IPS-15b (cell line): ENCODE data around the gene PJA1.
A peak's percentile ranks its signal among the peaks of the same experiment; 100 is the strongest.

ENCODE experiments used
- H3K27me3 ChIP-seq: one replicate; pipeline ENCODE4 v1.6.1; 2013; ENCODE audit warnings: low read length; ENCODE audit not compliant: control insufficient read depth, insufficient read depth
- H3K36me3 ChIP-seq: one replicate; pipeline ENCODE4 v1.6.1; 2013; ENCODE audit warnings: low read length; ENCODE audit not compliant: control insufficient read depth, insufficient read depth
- H3K4me1 ChIP-seq: one replicate; pipeline ENCODE4 v1.6.1; 2013; ENCODE audit warnings: mild to moderate bottlenecking, low read length; ENCODE audit not compliant: control insufficient read depth, insufficient read depth
- H3K4me3 ChIP-seq: one replicate; pipeline ENCODE4 v1.5.1; 2013; ENCODE audit warnings: low read depth, low read length
- H3K9ac ChIP-seq: one replicate; pipeline ENCODE4 v1.6.1; 2013; ENCODE audit warnings: low read depth, mild to moderate bottlenecking, low read length
- H3K9me3 ChIP-seq: one replicate; pipeline ENCODE4 v1.6.1; 2013; ENCODE audit warnings: mild to moderate bottlenecking, low read length; ENCODE audit not compliant: control insufficient read depth, insufficient read depth

The PJA1 gene

DNA sequence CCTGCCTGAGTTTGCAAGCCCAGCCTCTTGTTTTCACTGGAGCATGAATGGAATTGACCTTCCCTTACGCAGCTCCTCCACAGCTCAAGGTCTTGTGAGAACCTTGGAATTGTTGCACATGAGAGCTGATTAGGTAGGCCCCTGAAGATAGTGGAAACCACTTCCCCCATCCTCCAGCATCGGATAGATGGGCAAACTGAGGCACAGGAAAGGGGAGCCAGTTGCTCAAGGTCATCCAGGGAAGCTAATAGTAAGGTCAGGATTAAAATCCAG lies 27.2 kb downstream of the PJA1 start:
- no peak overlapping the region for H3K9ac ChIP-seq
- no peaks in the 10 kb centered on the region for H3K36me3 ChIP-seq

DNA sequence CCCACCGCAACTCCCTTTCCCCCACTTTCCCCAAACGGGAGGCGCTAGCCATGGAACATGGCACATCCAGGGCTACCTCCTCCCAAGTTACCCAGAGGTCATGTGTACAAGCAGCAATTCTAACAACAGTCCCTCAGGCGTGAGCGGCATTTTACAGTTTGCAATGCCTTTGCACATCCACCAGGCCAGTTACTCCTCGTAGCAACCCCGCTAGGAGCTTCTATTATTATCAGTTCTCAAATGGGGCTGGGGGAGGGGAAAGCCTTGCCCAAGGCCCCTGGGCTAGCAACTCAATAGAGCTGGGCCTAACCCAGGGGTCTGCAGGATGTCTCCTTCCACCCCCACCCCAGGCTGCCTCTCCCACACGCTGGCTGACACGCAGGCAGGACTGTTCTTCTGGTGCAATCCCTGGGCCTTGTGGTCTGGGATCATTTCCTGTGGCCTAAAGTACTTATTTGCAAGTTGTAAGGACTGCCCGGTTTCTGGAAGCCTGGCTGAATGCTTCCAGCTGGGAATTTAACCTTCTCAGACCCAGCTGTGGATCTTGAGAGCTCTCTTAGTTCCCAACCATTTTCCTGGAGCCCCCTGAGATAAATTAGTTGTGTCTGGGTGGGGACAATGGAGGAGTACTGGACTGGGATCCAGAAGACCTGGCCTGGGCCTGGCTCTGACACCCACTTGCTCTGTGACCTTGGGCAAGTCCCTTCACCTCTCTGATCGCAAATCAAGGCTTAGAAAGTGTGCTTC lies 27.7 kb downstream of the PJA1 start:
- no peaks in the 10 kb centered on the region for H3K36me3 ChIP-seq
- H3K27me3 ChIP-seq, result no peaks in the 10 kb centered on the region
- H3K4me1 ChIP-seq, result peaks cover 9% of the 10 kb centered on the region
- no peak overlapping the region for H3K4me3 ChIP-seq
- H3K9me3 ChIP-seq, result peaks cover 3% of the 10 kb centered on the region
- no peak overlapping the region for H3K9ac ChIP-seq

More for the DNA sequence above, 27.2 kb downstream of the PJA1 start:
- H3K4me1 ChIP-seq, result peaks cover 9% of the 10 kb centered on the region
- H3K4me3 ChIP-seq, result no peak overlapping the region
- H3K27me3 ChIP-seq, result no peaks in the 10 kb centered on the region
- H3K9me3 ChIP-seq, result peaks cover 3% of the 10 kb centered on the region

DNA sequence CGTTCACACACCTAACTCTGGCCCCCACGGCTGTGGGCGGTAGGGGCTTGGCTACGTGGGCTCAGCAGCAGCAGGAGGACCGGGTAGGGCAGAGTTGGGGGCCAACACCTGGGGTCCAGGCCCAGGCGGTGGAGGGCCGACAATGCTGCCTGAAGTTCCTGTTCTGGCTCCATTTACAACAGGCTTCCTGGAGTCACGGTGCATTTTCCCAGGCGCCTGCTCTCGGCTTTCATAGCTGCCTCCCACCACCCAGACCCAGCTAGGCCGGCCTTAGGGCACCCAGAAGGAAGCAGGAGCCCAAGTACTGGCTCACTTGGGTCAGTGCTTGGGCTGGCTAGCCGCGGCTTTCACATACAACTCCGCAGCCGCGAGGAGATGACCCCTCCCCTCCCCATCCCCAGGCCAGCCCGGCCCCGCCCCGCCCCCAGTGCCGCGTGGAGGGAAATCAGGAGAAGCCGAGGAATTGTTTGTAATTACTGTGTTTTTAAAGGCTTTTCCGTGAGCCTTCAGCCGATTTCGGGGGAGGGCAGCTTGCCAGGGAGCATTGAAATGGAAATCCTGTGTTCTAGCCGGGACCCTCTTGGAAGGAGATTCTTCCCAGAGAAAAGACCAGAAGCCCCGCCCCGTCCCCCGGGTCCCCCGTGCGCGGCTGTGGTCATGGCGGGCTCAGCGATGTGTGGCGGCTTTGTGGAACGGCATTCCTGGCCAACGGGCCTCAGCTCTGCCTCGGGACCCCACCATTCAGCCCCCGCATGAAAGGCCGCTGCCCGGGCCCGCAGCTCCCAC lies 28.5 kb downstream of the PJA1 start:
- no peaks in the 10 kb centered on the region for H3K27me3 ChIP-seq
- H3K9ac ChIP-seq, result peak overlapping the region; percentile 26
- peaks cover 3% of the 10 kb centered on the region for H3K9me3 ChIP-seq
- H3K4me3 ChIP-seq, result no peak overlapping the region
- H3K4me1 ChIP-seq, result peaks cover 9% of the 10 kb centered on the region
- H3K36me3 ChIP-seq, result no peaks in the 10 kb centered on the region

DNA sequence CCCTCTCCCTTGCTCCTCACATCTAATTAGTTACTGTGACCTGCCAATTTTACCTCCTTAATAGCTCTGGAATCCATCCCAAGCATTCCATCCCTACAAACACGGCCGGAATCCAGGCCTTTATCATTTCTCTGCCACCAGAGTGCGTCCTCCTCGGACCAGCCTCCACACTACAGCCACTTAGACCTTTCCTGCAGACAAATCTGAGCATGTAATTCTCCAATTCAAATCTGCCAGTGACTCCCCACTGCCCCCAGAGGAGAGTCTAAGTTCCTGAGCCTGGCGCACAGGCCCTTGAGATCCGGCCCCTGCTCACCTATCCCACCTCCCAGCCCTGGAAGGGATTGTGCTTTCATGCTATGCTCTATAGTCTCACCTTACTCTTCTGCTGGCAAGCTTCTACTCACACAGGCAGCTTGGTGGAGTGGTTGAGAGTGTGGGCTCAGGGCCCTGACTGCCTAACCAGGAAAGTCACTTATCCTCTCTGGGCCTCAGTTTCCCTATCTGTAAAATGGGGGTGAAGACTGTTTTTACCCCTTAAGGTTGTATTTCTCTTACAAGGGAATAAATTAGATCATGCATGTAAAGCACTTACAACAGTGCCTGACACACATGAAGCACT lies 31.2 kb downstream of the PJA1 start:
- peaks cover 14% of the 10 kb centered on the region for H3K27me3 ChIP-seq
- H3K4me1 ChIP-seq, result peaks cover 9% of the 10 kb centered on the region
- H3K36me3 ChIP-seq, result no peaks in the 10 kb centered on the region
- no peak overlapping the region for H3K9ac ChIP-seq
- H3K9me3 ChIP-seq, result peaks cover 3% of the 10 kb centered on the region
- H3K4me3 ChIP-seq, result no peak overlapping the region

DNA sequence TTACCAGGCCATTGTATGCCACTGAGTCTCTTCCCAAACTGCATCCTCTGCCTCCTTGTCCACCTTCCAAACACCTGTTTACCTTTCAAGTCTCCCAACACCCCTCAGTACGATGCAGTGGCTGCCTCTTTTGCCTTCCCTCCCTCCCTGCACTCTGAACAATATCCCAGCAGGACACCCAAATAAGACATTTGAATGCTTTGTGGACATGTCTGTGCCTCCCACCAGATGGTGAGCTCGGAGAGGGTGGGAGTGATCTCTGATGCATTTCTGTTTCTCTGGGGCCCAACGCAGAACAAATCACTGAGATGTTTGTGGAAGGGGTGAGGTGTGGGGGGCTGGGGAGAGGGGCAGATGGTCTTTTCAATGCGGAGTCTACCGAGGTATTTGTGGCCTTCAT lies 33.4 kb downstream of the PJA1 start:
- Histone ChIP-seq H3K9ac (no peak overlapping the region), H3K4me1 (peaks cover 13% of the 10 kb centered on the region), H3K36me3 (no peaks in the 10 kb centered on the region), H3K9me3 (peaks cover 3% of the 10 kb centered on the region), H3K27me3 (peaks cover 30% of the 10 kb centered on the region), H3K4me3 (no peak overlapping the region)

- peaks cover 9% of the 10 kb centered on the region for H3K4me1 ChIP-seq
- no peaks in the 10 kb centered on the region for H3K36me3 ChIP-seq
- peaks cover 33% of the 10 kb centered on the region for H3K27me3 ChIP-seq
- no peak overlapping the region for H3K4me3 ChIP-seq
- H3K9me3 ChIP-seq, result peaks cover 3% of the 10 kb centered on the region
- H3K9ac ChIP-seq, result no peak overlapping the region
Measured at GRCh38 chrX:69130439-69130838, 34.8 kb downstream of the PJA1 start.

- Histone ChIP-seq H3K9me3 (no peaks in the 10 kb centered on the region), H3K27me3 (peaks cover 33% of the 10 kb centered on the region), H3K9ac (no peak overlapping the region), H3K4me1 (peaks cover 5% of the 10 kb centered on the region), H3K4me3 (peak overlapping the region; percentile 26), H3K36me3 (no peaks in the 10 kb centered on the region)
Measured at GRCh38 chrX:69128588-69128987, 36.7 kb downstream of the PJA1 start.

DNA sequence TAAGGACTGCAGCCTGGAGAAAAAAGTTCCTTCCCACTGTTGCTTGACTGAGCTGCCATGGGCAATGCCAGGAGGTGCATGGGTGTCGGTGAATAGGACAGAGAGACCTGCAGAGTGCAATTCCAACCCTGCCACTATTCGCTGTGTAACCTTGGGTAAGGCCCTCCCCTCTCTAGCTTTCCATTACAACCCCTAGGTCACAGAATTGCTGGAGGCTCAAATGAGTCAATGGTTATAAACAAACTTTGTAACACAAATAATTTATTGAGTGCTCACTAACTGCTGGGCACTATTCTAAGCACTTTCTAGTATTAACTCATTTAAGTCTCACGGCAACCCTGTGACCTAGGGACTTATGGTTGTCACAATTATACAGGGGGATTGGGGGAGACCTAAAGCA lies 37.8 kb downstream of the PJA1 start:
- Histone ChIP-seq H3K9me3 (no peaks in the 10 kb centered on the region), H3K4me3 (no peak overlapping the region), H3K9ac (no peak overlapping the region), H3K27me3 (peaks cover 33% of the 10 kb centered on the region), H3K4me1 (peaks cover 4% of the 10 kb centered on the region), H3K36me3 (no peaks in the 10 kb centered on the region)

DNA sequence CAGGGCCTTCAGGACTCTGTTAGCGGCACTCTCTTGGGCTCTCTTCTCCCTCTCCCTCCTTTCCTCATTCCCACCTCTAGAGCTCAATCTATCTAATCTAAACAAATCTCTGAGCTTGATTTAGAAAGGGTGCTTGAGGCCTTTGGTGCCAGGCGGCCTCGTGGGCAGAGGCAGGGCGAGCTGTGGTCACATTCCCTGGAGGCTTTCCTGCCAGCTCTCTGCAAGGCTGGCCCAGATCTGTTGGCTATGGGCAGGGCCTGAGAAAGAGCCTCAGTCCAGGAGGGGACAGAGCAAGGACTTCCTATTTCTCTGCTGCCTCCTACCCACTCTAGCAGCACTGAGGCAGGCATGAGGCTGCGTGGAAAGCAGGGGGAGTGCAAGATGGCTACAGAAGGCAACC lies 38.6 kb downstream of the PJA1 start:
- Histone ChIP-seq H3K9me3 (no peaks in the 10 kb centered on the region), H3K27me3 (peaks cover 33% of the 10 kb centered on the region), H3K36me3 (no peaks in the 10 kb centered on the region), H3K9ac (no peak overlapping the region), H3K4me1 (peaks cover 4% of the 10 kb centered on the region), H3K4me3 (no peak overlapping the region)

DNA sequence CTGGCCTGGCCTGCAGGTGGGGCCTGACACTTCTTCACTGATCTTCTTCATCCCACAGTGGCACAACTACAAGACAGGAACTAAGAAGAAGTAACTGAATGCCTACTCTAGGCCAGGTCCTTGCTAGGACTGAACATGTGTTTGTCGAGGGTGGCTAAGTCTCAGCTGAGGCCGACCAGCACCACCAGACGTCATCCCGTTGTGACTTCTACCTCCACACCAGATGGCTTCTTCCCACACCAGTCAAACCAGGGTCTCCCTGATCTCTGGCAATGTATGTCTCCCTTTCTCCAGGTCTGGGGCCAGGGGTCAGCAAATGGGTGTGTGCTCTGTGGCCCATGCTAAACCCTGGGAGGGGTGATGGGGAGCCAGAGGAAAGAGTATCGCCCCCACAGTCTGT lies 40.2 kb downstream of the PJA1 start:
- H3K4me3 ChIP-seq, result no peak overlapping the region
- no peak overlapping the region for H3K9ac ChIP-seq
- H3K27me3 ChIP-seq, result peaks cover 30% of the 10 kb centered on the region
- H3K36me3 ChIP-seq, result no peaks in the 10 kb centered on the region
- peaks cover 4% of the 10 kb centered on the region for H3K4me1 ChIP-seq
- H3K9me3 ChIP-seq, result no peaks in the 10 kb centered on the region

- peaks cover 4% of the 10 kb centered on the region for H3K4me1 ChIP-seq
- H3K4me3 ChIP-seq, result no peak overlapping the region
- no peak overlapping the region for H3K9ac ChIP-seq
- no peaks in the 10 kb centered on the region for H3K9me3 ChIP-seq
- H3K27me3 ChIP-seq, result peaks cover 20% of the 10 kb centered on the region
- H3K36me3 ChIP-seq, result no peaks in the 10 kb centered on the region
Measured at GRCh38 chrX:69124108-69124507, 41.1 kb downstream of the PJA1 start.

DNA sequence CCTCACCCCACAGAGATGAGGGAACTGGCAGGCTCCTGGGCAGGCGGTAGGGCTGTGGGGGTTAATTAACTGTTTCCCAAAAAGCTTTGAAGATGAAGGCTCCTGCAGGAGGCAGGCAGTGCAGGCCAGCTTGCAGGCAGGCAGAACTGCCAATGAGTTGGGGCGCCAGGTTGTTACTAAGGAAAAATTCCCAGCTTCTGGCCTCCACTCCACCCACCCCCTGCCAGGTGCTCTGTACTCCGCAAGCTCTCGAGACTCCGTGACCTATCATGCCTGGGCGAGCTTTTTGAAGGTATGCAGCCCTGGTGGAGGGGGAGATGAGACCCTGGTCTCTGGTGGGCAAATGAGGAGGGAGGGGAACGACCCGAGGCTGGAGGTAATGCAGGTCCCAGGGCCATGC lies 41.8 kb downstream of the PJA1 start:
- Histone ChIP-seq H3K4me3 (no peak overlapping the region), H3K4me1 (peaks cover 4% of the 10 kb centered on the region), H3K9me3 (no peaks in the 10 kb centered on the region), H3K9ac (no peak overlapping the region), H3K27me3 (peaks cover 17% of the 10 kb centered on the region), H3K36me3 (no peaks in the 10 kb centered on the region)
